Measurements from ENCODE around the gene MAD1L1.

Gene MAD1L1

DNA sequence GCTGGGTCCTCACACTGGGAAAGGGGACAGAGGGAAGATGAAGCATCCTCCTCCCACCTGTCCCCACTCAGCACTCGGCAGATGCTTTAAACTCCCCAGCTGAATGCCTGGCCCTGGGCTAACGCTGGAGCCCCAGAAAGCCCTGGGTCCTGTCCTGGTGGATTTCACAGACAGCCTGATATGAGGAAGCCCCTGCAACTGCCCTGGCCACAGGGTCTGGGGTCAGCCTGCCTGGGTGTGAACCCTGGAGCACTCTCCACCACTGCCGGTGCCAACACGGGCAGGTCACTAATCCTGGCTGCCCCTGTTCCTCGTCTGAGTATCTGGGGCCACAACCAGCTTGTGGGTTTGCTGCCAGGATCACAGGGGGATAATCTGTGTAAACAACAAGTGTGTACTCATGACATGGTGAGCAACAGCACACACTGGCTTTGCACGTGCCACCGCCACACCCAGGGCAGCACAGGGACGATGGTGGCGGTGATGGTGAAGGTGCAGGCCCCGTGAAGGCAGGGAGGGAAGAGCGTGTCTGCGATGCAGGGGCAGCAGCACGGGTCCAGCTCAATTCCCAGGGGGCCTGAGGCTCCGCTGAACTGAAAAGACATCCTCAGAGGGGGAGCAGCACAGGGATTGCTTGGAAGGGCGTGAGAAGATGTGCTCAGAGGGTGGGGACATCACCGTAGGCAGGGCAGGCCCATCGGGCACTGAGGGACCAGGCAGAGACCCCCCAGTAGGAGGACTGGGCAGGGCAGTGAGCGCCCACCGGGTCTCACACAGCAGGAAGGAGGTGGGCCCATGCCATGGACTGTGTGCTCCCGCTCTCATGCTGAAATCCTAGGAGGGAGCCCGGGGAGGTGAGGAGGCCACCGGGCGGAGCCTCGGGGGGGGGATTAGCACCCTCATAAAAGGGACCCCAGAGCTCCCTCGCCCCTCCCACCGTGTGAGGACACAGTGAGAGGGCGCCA lies 238.7 kb downstream of the MAD1L1 start:
- Mint-ChIP-seq H3K27ac (peak overlapping the region; percentile 70), H3K4me3 (no peak overlapping the region), H3K9me3 (no peaks in the 10 kb centered on the region), H3K36me3 (ENCODE audit: low read depth) (no peaks in the 10 kb centered on the region), H3K4me1 (peaks cover 8% of the 10 kb centered on the region), H3K27me3 (ENCODE audit: low read depth, poor library complexity) (peaks cover 3% of the 10 kb centered on the region)
- DNase-seq, result no peak
- TF ChIP-seq, protein P1, sequence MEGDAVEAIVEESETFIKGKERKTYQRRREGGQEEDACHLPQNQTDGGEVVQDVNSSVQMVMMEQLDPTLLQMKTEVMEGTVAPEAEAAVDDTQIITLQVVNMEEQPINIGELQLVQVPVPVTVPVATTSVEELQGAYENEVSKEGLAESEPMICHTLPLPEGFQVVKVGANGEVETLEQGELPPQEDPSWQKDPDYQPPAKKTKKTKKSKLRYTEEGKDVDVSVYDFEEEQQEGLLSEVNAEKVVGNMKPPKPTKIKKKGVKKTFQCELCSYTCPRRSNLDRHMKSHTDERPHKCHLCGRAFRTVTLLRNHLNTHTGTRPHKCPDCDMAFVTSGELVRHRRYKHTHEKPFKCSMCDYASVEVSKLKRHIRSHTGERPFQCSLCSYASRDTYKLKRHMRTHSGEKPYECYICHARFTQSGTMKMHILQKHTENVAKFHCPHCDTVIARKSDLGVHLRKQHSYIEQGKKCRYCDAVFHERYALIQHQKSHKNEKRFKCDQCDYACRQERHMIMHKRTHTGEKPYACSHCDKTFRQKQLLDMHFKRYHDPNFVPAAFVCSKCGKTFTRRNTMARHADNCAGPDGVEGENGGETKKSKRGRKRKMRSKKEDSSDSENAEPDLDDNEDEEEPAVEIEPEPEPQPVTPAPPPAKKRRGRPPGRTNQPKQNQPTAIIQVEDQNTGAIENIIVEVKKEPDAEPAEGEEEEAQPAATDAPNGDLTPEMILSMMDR (IDR thresholded peaks at IDR 0.05), result no peak

GRCh38 chr7:1993031-1993695 lies 239.6 kb downstream of the MAD1L1 start:
- Mint-ChIP-seq H3K27ac (peak overlapping the region; percentile 71), H3K4me3 (no peak overlapping the region), H3K36me3 (ENCODE audit: low read depth) (no peaks in the 10 kb centered on the region)

GRCh38 chr7:1992554-1992953 lies 240.2 kb downstream of the MAD1L1 start:
- TF ChIP-seq, protein P1 (IDR thresholded peaks at IDR 0.05), result no peak
- H3K27ac Mint-ChIP-seq, result no peak overlapping the region
- peaks cover 5% of the 10 kb centered on the region for H3K4me1 Mint-ChIP-seq
- H3K36me3 Mint-ChIP-seq (ENCODE audit: low read depth), result no peaks in the 10 kb centered on the region
- no peak overlapping the region for H3K4me3 Mint-ChIP-seq
- no peaks in the 10 kb centered on the region for H3K9me3 Mint-ChIP-seq
- no peak for DNase-seq
- peaks cover 3% of the 10 kb centered on the region for H3K27me3 Mint-ChIP-seq (ENCODE audit: low read depth, poor library complexity)

More at GRCh38 chr7:1993031-1993695, 239.6 kb downstream of the MAD1L1 start:
- DNase-seq, result no peak
- no peaks in the 10 kb centered on the region for H3K9me3 Mint-ChIP-seq
- peaks cover 5% of the 10 kb centered on the region for H3K4me1 Mint-ChIP-seq
- peaks cover 3% of the 10 kb centered on the region for H3K27me3 Mint-ChIP-seq (ENCODE audit: low read depth, poor library complexity)
- TF ChIP-seq, protein P1 (IDR thresholded peaks at IDR 0.05), result no peak

DNA sequence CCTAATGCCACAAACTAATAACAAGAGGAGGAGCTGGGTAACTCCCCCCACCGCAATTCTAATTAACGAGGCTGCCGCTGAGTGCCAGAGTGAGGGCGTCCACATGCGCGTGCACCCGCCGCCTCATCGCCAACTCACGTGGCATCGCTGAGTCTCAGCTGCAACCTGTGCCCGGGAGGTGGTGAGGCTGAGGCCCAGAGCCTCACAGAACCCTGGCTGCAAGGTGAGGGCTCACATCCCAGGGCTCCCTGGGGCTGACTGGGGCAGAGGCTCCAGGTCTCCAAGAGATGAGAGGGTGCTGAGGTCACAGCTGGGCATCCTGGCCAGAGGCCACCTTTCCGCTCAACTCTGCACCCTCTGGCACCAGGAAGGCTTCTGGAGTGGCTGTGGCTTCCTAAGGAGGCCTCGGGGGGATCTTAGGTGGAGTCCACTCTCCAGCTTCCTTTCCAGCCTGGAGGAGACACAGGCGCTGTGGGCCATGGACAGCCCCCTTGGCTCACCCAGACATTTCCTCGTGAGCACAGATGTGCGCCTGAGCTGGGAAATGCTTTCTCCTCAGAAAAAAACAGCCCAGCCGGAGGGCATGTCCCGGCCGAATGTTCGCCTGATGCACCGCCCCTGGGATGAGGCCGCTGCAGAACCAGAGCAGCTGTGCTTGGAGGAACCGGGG lies 242.6 kb downstream of the MAD1L1 start:
- DNase-seq, result no peak
- Mint-ChIP-seq H3K27me3 (ENCODE audit: low read depth, poor library complexity) (no peaks in the 10 kb centered on the region), H3K4me3 (no peak overlapping the region), H3K4me1 (peaks cover 14% of the 10 kb centered on the region), H3K9me3 (no peaks in the 10 kb centered on the region), H3K27ac (no peak overlapping the region), H3K36me3 (ENCODE audit: low read depth) (peaks cover 5% of the 10 kb centered on the region)
- TF ChIP-seq, protein P1 (IDR thresholded peaks at IDR 0.05), result no peak

DNA sequence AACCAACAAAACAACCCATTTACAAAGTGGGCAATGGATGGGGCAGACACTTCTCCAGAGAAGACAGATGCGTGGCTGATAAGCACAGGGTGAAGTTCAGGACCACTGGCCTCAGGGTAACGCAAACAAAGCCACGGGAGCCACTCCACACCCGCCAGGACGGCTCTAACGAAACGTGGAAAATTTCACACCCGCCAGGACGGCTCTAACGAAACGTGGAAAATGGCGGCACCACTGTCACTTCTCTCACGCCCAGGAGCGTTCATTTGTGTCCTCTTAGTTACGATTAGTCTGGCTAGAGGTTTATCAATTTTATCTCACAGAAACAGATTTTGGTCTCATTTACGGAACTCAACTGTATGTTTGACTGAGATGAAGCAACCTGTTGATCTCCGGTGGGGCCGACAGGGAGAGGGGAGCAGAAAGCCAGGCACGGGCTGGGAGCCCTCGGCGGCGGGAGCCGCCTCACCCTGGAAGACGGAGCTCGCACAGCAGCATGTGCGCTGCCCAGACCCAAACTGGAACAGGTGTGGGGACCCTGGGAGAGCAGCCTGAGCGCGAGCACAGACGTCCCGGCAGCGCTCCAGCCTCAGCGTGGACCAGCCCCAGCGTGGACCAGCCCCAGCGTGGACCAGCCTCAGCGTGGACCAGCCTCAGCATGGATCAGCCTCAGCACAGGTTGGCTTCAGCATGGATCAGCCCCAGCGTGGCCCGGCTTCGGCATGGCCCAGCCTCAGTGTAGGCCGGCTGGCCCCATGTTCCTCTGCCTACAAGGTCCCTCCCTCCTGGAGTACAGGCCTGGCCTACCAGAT lies 243.5 kb downstream of the MAD1L1 start:
- peaks cover 5% of the 10 kb centered on the region for H3K36me3 Mint-ChIP-seq (ENCODE audit: low read depth)
- H3K27ac Mint-ChIP-seq, result no peak overlapping the region
- no peak overlapping the region for H3K4me3 Mint-ChIP-seq
- TF ChIP-seq, protein P1 (IDR thresholded peaks at IDR 0.05), result no peak
- H3K9me3 Mint-ChIP-seq, result no peaks in the 10 kb centered on the region
- H3K27me3 Mint-ChIP-seq (ENCODE audit: low read depth, poor library complexity), result no peaks in the 10 kb centered on the region
- no peak for DNase-seq
- peaks cover 19% of the 10 kb centered on the region for H3K4me1 Mint-ChIP-seq

All from nephron progenitor cell (in vitro differentiated cells).